Mesenchymal stem cell (in vitro differentiated cells and primary cell): Measurements from ENCODE around the gene MYMX.

ENCODE experiments used
- DNase-seq: peaks from one replicate; pipeline ENCODE4 v3.0.0-alpha.2; 2013
- H2AFZ ChIP-seq: one replicate; pipeline ENCODE4 v1.6.1; 2013; ENCODE audit warnings: low read depth, mild to moderate bottlenecking, control low read depth, inconsistent platforms, low read length, moderate library complexity
- H2AK5ac ChIP-seq: 2 replicates; pipeline ENCODE4 v1.6.1; 2013; ENCODE audit warnings: low read length, moderate library complexity, mild to moderate bottlenecking, inconsistent platforms; ENCODE audit not compliant: severe bottlenecking
- H2BK120ac ChIP-seq: one replicate; pipeline ENCODE4 v1.6.1; 2013; ENCODE audit warnings: low read depth, mild to moderate bottlenecking, inconsistent platforms, low read length, moderate library complexity
- H2BK12ac ChIP-seq, 2 experiments: one replicate each; pipeline ENCODE4 v1.6.1; 2013; ENCODE audit warnings: inconsistent platforms in 2 of 2, low read length in 2 of 2, mild to moderate bottlenecking in 2 of 2, moderate library complexity in 2 of 2, control low read depth in 1 of 2
- H2BK15ac ChIP-seq: one replicate; pipeline ENCODE4 v1.6.1; 2013; ENCODE audit warnings: mild to moderate bottlenecking, low read depth, inconsistent platforms; ENCODE audit not compliant: poor library complexity, severe bottlenecking
- H2BK5ac ChIP-seq: 2 replicates; pipeline ENCODE4 v1.6.1; 2013; ENCODE audit warnings: low read depth, mild to moderate bottlenecking, low read length, control low read depth, inconsistent platforms; ENCODE audit not compliant: poor library complexity, severe bottlenecking
- H3K14ac ChIP-seq, 2 experiments: one replicate each; pipeline ENCODE4 v1.6.1; 2013; ENCODE audit warnings: inconsistent platforms in 2 of 2, low read length in 2 of 2, control low read depth in 1 of 2, mild to moderate bottlenecking in 1 of 2, moderate library complexity in 1 of 2
- H3K18ac ChIP-seq, 2 experiments: one replicate each; pipeline ENCODE4 v1.6.1; 2013; ENCODE audit warnings: inconsistent platforms in 2 of 2, low read length in 2 of 2, control low read depth in 1 of 2, low read depth in 1 of 2, mild to moderate bottlenecking in 1 of 2
- H3K23ac ChIP-seq, 2 experiments: one replicate each; pipeline ENCODE4 v1.6.1; 2013; ENCODE audit warnings: inconsistent platforms in 2 of 2, low read length in 2 of 2, mild to moderate bottlenecking in 2 of 2, moderate library complexity in 2 of 2, control low read depth in 1 of 2
- H3K27ac ChIP-seq: 2 replicates; pipeline ENCODE4 v1.5.1; 2013; ENCODE audit warnings: mild to moderate bottlenecking, moderate library complexity, low read length, control low read depth, inconsistent platforms; ENCODE audit not compliant: poor library complexity, severe bottlenecking
- H3K27me3 ChIP-seq, 2 experiments: 2 replicates each; pipeline versions ENCODE4 v1.6.1 to v1.7.0; 2013; ENCODE audit warnings: low read length in 2 of 2, mild to moderate bottlenecking in 2 of 2, moderate library complexity in 2 of 2, control low read depth in 1 of 2, inconsistent platforms in 1 of 2; ENCODE audit not compliant: control insufficient read depth in 1 of 2, insufficient read depth in 1 of 2
- H3K36me3 ChIP-seq, 2 experiments: 2 replicates each; pipeline versions ENCODE4 v1.6.1 to v1.7.0; 2013; ENCODE audit warnings: low read length in 2 of 2, control low read depth in 1 of 2, inconsistent platforms in 1 of 2, low read depth in 1 of 2, mild to moderate bottlenecking in 1 of 2; ENCODE audit not compliant: insufficient read depth in 2 of 2, control insufficient read depth in 1 of 2
- H3K4ac ChIP-seq, 2 experiments: one replicate each; pipeline ENCODE4 v1.6.1; 2013; ENCODE audit warnings: inconsistent platforms in 2 of 2, low read length in 2 of 2, mild to moderate bottlenecking in 2 of 2, moderate library complexity in 2 of 2, control low read depth in 1 of 2, low read depth in 1 of 2
- H3K4me1 ChIP-seq: 2 replicates; pipeline ENCODE4 v1.6.1; 2013; ENCODE audit warnings: low read depth, low read length, control low read depth; ENCODE audit not compliant: control insufficient read depth, insufficient read depth
- H3K4me2 ChIP-seq: 2 replicates; pipeline ENCODE4 v1.6.1; 2013; ENCODE audit warnings: low read length, mild to moderate bottlenecking, inconsistent platforms; ENCODE audit not compliant: poor library complexity, severe bottlenecking
- H3K4me3 ChIP-seq, 2 experiments: 2 replicates each; pipeline versions ENCODE4 v1.5.1 to v1.7.0; 2013; ENCODE audit warnings: low read length in 2 of 2, mild to moderate bottlenecking in 2 of 2, control low read depth in 1 of 2, low read depth in 1 of 2; ENCODE audit not compliant: insufficient read depth in 1 of 2
- H3K79me1 ChIP-seq: replicated peaks from 2 replicates; pipeline ENCODE4 v1.6.1; 2013; ENCODE audit warnings: mild to moderate bottlenecking, control low read depth, low read length, inconsistent platforms; ENCODE audit not compliant: poor library complexity, severe bottlenecking
- H3K9ac ChIP-seq: 2 replicates; pipeline ENCODE4 v1.7.0; 2013; ENCODE audit warnings: mild to moderate bottlenecking, low read length, moderate library complexity
- H3K9me3 ChIP-seq: 2 replicates; pipeline ENCODE4 v1.7.0; 2013; ENCODE audit warnings: mild to moderate bottlenecking, low read length; ENCODE audit not compliant: control insufficient read depth
- H4K8ac ChIP-seq: one replicate; pipeline ENCODE4 v1.6.1; 2013; ENCODE audit warnings: inconsistent platforms, mild to moderate bottlenecking, low read length, moderate library complexity
- H4K91ac ChIP-seq: one replicate; pipeline ENCODE4 v1.6.1; 2013; ENCODE audit warnings: mild to moderate bottlenecking, low read length, inconsistent platforms
- WGBS: methylation state at CpG from one replicate; pipeline ENCODE4 v1.1.7; 2013; ENCODE audit warnings: mixed read lengths; 5-methylcytosine and 5-hydroxymethylcytosine counted together

The MYMX gene

GRCh38 chr6:44245391-44245911, 28.7 kb downstream of the MYMX start:
- Histone ChIP-seq H3K9me3 (no peaks in the 10 kb centered on the region), H3K4ac (peak overlapping the region; percentile 71 to 77), H2AK5ac (peak overlapping the region; percentile 29), H4K91ac (peak overlapping the region; percentile 96), H2AFZ (peak overlapping the region; percentile 76), H2BK120ac (peak overlapping the region; percentile 87), H3K4me1 (peaks cover 13% of the 10 kb centered on the region), H3K9ac (peak overlapping the region; percentile 94), H4K8ac (peak overlapping the region; percentile 94), H3K36me3 (peaks cover 7 to 21% of the 10 kb centered on the region in 2 experiments), H3K14ac (peak overlapping the region in 1 of 2 experiments; percentile 86), H3K79me1 (peaks cover 2% of the 10 kb centered on the region), H3K27me3 (no peaks in the 10 kb centered on the region), H3K4me3 (peak overlapping the region; percentile 54 to 87), H2BK15ac (peak overlapping the region; percentile 78), H2BK5ac (no peak overlapping the region), H3K4me2 (peak overlapping the region; percentile 86), H3K27ac (peak overlapping the region; percentile 34), H3K23ac (peak overlapping the region in 1 of 2 experiments; percentile 40), H3K18ac (peak overlapping the region; percentile 84 to 94), H2BK12ac (peak overlapping the region; percentile 12 to 19)
- WGBS, result 77% methylated on average over 11 of the region's 12 CpGs
- no peak for DNase-seq

- H2BK15ac ChIP-seq, result peak overlapping the region; percentile 78
- H3K4me1 ChIP-seq, result peaks cover 13% of the 10 kb centered on the region
- H4K8ac ChIP-seq, result peak overlapping the region; percentile 94
- peak overlapping the region; percentile 83 for H2AFZ ChIP-seq
- peak overlapping the region; percentile 87 for H2BK5ac ChIP-seq
- peak overlapping the region in 1 of 2 experiments; percentile 54 for H3K23ac ChIP-seq
- H4K91ac ChIP-seq, result peak overlapping the region; percentile 96
- peaks cover 2% of the 10 kb centered on the region for H3K79me1 ChIP-seq
- peak overlapping the region; percentile 94 for H3K9ac ChIP-seq
- peak overlapping the region; percentile 74 to 87 for H3K4me3 ChIP-seq
- H3K4me2 ChIP-seq, result peak overlapping the region; percentile 86
- WGBS, result 3% methylated on average over 40 of the region's 62 CpGs
- peak; percentile 92 for DNase-seq
- peak overlapping the region; percentile 87 for H2BK120ac ChIP-seq
- H3K9me3 ChIP-seq, result no peaks in the 10 kb centered on the region
- H3K27me3 ChIP-seq, result no peaks in the 10 kb centered on the region
- H3K4ac ChIP-seq, result peak overlapping the region; percentile 77 to 95
- H2BK12ac ChIP-seq, result peak overlapping the region; percentile 19 to 91
- peaks cover 11 to 27% of the 10 kb centered on the region in 2 experiments for H3K36me3 ChIP-seq
- H3K14ac ChIP-seq, result peak overlapping the region in 1 of 2 experiments; percentile 86
- peak overlapping the region; percentile 29 for H2AK5ac ChIP-seq
- H3K27ac ChIP-seq, result peak overlapping the region; percentile 87
- peak overlapping the region; percentile 94 to 98 for H3K18ac ChIP-seq
Measured at GRCh38 chr6:44245912-44246662, 29.4 kb downstream of the MYMX start.

- Histone ChIP-seq H2BK120ac (peak within 1 kb of the TSS; percentile 87), H3K79me1 (peaks cover 2% of the 10 kb centered on the region), H2BK12ac (peak within 1 kb of the TSS; percentile 19 to 91), H2BK5ac (peak within 1 kb of the TSS; percentile 87), H3K4ac (peak within 1 kb of the TSS; percentile 77 to 95), H3K27me3 (no peaks in the 10 kb centered on the region), H3K18ac (peak within 1 kb of the TSS; percentile 94 to 98), H2BK15ac (peak within 1 kb of the TSS; percentile 84), H4K8ac (peak within 1 kb of the TSS; percentile 94), H3K4me2 (peak within 1 kb of the TSS; percentile 86), H3K36me3 (peaks cover 13 to 34% of the 10 kb centered on the region in 2 experiments), H2AK5ac (peak within 1 kb of the TSS; percentile 78), H4K91ac (peak within 1 kb of the TSS; percentile 96), H3K4me3 (peak within 1 kb of the TSS; percentile 87 to 93), H3K27ac (peak within 1 kb of the TSS; percentile 87), H3K23ac (peak within 1 kb of the TSS in 1 of 2 experiments; percentile 92), H3K9me3 (no peaks in the 10 kb centered on the region), H3K4me1 (peaks cover 13% of the 10 kb centered on the region), H3K9ac (peak within 1 kb of the TSS; percentile 94), H3K14ac (peak within 1 kb of the TSS; percentile 19 to 87), H2AFZ (peak within 1 kb of the TSS; percentile 83)
- under 1% methylated on average over 31 of the region's 34 CpGs for WGBS
- DNase-seq, result peak; percentile 99
Measured at GRCh38 chr6:44246663-44247337, 30.1 kb downstream of the MYMX start, which contains the start of gene HSP90AB1. TSS of gene HSP90AB1 (plus strand) at chr6:44247101. CDS start at chr6:44248630, 1,529 bp downstream.
